VCaP (cell line): ENCODE measurements around the gene ETV4.

ENCODE experiments used
- H3K27ac ChIP-seq: fragments of 450-650 bp; 2 replicates; pipeline ENCODE4 v1.5.1; 2017
- TF ChIP-seq, protein P1 (sequence below): fragments of 450-650 bp; conservative IDR thresholded peaks from 2 replicates; pipeline ENCODE4 v1.5.1; 2017; ENCODE audit warnings: mild to moderate bottlenecking, moderate library complexity

The ETV4 gene

DNA sequence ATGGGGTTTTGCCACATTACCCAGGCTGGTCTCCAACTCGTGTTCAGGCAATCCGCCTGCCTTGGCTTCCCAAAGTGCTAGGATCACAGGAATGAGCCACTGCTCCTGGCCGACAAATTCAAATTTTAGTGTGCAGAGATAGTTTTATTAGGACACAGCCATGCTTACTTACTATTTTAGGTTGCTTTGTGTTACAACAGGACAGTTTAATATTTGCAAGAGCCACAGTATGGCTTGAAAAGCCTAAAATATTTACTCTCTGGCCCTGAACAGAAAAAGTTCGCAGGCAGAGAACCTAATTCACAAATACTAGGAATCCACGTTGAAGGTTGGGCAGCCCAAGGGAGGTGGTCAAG is 12.6 kb upstream of the ETV4 start:
- TF ChIP-seq, protein P1, sequence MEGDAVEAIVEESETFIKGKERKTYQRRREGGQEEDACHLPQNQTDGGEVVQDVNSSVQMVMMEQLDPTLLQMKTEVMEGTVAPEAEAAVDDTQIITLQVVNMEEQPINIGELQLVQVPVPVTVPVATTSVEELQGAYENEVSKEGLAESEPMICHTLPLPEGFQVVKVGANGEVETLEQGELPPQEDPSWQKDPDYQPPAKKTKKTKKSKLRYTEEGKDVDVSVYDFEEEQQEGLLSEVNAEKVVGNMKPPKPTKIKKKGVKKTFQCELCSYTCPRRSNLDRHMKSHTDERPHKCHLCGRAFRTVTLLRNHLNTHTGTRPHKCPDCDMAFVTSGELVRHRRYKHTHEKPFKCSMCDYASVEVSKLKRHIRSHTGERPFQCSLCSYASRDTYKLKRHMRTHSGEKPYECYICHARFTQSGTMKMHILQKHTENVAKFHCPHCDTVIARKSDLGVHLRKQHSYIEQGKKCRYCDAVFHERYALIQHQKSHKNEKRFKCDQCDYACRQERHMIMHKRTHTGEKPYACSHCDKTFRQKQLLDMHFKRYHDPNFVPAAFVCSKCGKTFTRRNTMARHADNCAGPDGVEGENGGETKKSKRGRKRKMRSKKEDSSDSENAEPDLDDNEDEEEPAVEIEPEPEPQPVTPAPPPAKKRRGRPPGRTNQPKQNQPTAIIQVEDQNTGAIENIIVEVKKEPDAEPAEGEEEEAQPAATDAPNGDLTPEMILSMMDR = no peak
- H3K27ac ChIP-seq = no peak overlapping the region

DNA sequence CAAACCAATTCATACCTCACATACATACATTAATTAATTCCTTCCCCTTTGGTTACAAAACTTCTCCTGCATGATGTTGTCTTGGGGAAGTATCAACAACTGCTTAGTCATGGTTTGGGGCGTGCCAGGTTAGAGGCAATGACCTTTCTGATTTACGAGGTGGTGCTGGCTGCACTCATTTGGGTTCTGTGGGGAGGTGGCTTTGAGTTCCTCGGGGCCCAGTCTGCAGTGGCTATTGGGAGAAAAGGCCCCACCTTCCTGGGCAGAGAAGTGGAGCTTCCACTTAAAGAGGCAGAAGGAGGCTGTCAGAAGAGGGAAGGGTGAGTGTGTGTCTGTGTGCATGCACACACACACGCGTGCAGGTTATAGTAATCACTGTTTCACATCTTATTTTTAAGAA is 10.2 kb upstream of the ETV4 start:
- TF ChIP-seq, protein P1 = no peak
- H3K27ac ChIP-seq = no peak overlapping the region

DNA sequence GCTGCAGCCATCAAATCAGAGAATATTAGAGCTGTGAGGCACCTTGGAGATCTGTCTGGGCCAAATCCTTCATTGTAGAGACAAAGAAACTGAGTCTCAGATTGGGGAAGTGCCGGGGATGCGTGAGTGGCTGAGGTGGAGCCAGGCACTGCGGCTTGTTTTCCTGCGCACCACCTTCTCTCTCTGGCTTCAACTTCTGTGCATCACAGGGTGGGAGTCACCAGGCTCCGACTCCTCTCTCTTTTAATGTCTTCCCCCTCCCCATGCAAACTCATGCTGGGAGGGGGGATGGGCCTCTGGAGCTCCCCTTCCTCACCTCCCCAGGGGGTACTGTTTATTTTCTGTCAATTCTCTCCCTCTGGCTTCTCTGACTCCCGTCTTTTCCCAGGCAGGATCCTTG is 8.7 kb upstream of the ETV4 start:
- no peak overlapping the region for H3K27ac ChIP-seq

DNA sequence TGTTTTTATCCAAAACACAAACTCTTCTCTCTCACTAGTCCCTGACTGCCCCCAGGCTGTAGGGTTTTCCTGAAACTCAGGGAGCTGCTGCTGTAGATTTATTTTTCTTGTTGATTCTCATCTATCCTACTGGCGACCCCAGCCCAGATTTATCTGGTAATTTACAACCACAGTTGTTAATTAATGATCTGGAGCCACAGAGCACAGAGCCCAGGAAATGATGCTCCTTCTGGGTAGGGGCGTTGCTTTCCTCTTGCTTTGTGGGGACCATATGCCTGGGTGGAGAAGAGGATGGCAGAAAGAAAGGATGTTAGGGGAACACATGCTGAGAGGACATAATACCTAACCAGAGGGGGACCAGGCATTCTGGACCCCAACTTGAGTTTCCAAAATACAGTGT is 7.4 kb upstream of the ETV4 start:
- TF ChIP-seq, protein P1 = no peak
- H3K27ac ChIP-seq = no peak overlapping the region

More for the DNA sequence above, 8.7 kb upstream of the ETV4 start:
- TF ChIP-seq, protein P1 = no peak

DNA sequence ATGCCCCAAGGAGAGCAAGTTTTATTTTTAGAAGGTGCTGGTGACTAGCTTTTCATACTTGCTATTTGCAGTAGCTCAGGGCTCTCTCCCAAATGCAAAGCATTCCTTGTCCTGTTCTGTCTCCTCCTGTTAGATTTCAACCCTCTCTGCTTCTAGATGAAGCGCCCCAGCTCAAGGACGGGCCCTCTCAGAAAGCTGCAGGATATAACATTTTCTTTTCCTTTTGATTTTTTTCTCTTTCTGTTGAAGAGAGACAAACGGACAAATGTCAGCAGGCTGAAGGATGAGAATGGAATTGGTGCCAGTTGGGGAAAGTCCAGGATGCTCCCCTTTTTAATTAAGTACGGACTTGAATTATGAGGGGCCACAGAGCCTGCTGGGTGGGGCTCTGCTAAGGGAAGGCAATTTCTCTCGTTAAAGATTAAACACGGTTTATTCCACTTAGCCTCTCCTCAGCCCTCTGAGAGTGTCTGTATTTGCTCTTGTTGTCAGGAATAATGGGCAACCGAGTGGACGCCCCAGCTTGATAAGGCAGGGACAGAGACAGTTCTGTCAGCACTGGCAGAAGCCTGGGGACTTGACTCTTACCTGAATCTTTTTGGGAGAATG is 6.2 kb upstream of the ETV4 start:
- TF ChIP-seq, protein P1 = no peak

DNA sequence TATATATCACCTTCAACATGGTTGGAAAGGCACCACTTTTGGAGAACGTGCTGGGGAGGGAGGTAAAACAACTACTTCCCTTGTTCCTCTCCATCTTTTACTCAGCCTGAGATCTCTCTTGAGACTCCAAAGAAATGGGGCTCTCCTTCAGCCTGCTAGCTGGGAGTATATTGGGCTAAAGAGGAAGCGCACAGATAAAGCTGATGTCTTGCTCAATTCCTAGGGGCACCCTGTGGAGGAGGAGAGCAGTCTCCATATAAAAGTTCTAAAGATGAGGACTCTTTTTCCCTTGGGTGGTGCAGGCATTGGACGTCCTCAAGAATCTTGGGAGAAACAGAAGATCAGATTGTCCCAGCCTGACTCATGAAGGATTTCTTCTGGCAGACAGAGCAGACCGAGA is 4.6 kb upstream of the ETV4 start:
- H3K27ac ChIP-seq = no peak overlapping the region

More for the DNA sequence above, 6.2 kb upstream of the ETV4 start:
- H3K27ac ChIP-seq = no peak overlapping the region

DNA sequence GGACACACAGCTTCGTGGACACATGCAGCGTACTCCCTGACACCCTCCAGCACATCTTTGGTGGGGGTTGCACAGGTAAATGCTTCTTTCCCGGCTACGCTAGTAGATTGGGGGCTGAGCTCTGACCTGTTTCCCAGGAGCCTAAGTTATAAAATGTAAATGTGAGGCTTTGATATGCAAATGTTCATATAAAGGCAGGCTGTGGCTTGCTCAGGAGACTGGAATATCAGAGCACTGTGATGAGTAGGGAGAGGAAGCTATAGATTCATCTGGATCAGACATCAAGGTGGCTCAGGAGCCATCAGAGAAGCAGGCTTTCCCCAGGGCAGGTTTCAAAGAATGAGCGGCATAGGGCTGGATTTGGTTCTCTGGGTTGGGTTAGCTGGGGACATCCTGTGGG is 3.4 kb upstream of the ETV4 start:
- TF ChIP-seq, protein P1 = no peak
- no peak overlapping the region for H3K27ac ChIP-seq

More for the DNA sequence above, 4.6 kb upstream of the ETV4 start:
- TF ChIP-seq, protein P1 = no peak
